K562 (cell line): ENCODE results near the gene MRAP2. TPM values are rescaled to one million over a fixed set of nuclear protein-coding genes. Genes with fewer than 3 reads are reported as not detected.

Source experiments
- ARHGAP35 ChIP-seq: fragments of 450-650 bp; IDR thresholded peaks from 2 replicates; pipeline ENCODE4 v1.6.1; 2018; ENCODE audit not compliant: partially characterized antibody
- DMBX1 ChIP-seq: fragments of 250-450 bp; sonication (Bioruptor Pico); IDR thresholded peaks from 2 replicates; pipeline ENCODE4 v1.8.0; 2022; ENCODE audit warnings: inconsistent platforms, mild to moderate bottlenecking, moderate library complexity, borderline replicate concordance
- MAFG ChIP-seq: fragments of 450-650 bp; conservative IDR thresholded peaks from 2 replicates; pipeline ENCODE4 v1.6.1; 2016; ENCODE audit warnings: missing genetic modification characterization, missing compliant biosample characterization
- MCM5 ChIP-seq: fragments of 450-650 bp; IDR thresholded peaks from 2 replicates; pipeline ENCODE4 v1.6.1; 2016; ENCODE audit warnings: low read depth
- MIER1 ChIP-seq: fragments of 450-650 bp; IDR thresholded peaks from 2 replicates; pipeline ENCODE4 v1.6.1; 2016; ENCODE audit warnings: antibody characterized with exemption, mild to moderate bottlenecking, low read depth
- PRPF4 ChIP-seq: fragments of 200-400 bp; formaldehyde crosslinking; IDR thresholded peaks from one replicate; pipeline ENCODE4 v1.6.1; 2017; ENCODE audit warnings: low read length, low read depth, mild to moderate bottlenecking; ENCODE audit not compliant: insufficient read depth, poor library complexity, severe bottlenecking
- RUNX1 ChIP-seq: sonication (generic); IDR thresholded peaks from 2 replicates; pipeline ENCODE4 v1.6.1; 2016; ENCODE audit warnings: antibody characterized with exemption, low read depth
- ZZZ3 ChIP-seq: fragments of 450-650 bp; IDR thresholded peaks from 2 replicates; pipeline ENCODE4 v1.6.1; 2016; ENCODE audit warnings: antibody characterized with exemption, mild to moderate bottlenecking, moderate library complexity
- polyA plus RNA-seq, 8 experiments: library from polyadenylated mRNA; depleted of rRNA in 4 of 8; stranded (reverse) in 5 of 8; unstranded in 3 of 8; fragments of >200 nt; fragmentation: Nextera tagmentation in 2 of 8; fragmentation: Illumina TruSeq in 1 of 8; extraction: Ambion mirVana in 2 of 8; extraction: Trizol in 1 of 8; gene quantifications; 2 replicates each; pipeline versions ENCODE4 v1.2.1 to v1.2.3, GENCODE V29; 2011 to 2014; ENCODE audit warnings: inconsistent platforms in 1 of 8, missing spikeins in 1 of 8
- total RNA-seq, 7 experiments: library from RNA; depleted of rRNA in 6 of 7; stranded (reverse); fragments of >200 nt in 6 of 7; fragmentation: Illumina TruSeq in 2 of 7; extraction: Trizol in 2 of 7; gene quantifications; 2 replicates each; pipeline versions ENCODE4 v1.2.1 to v1.2.3, GENCODE V29; 2011 to 2021; ENCODE audit warnings: low replicate concordance in 1 of 7
- TF ChIP-seq, protein P1 (sequence below), 3 experiments: IDR thresholded peaks in 2 of 3; conservative IDR thresholded peaks in 1 of 3; 2 replicates each; pipeline ENCODE4 v1.5.1; 2011 to 2012; ENCODE audit warnings: low read length in 3 of 3, mild to moderate bottlenecking in 3 of 3, control low read depth in 2 of 3, improper control_type of control experiment in 1 of 3, inconsistent platforms in 1 of 3, low read depth in 1 of 3, mixed read lengths in 1 of 3, moderate library complexity in 1 of 3; ENCODE audit not compliant: insufficient read depth in 2 of 3
- TF ChIP-seq, protein P2 (sequence below), 3 experiments: fragments of 200-800 bp in 1 of 3; fragments of 250-450 bp in 1 of 3; fragments of 450-650 bp in 1 of 3; sonication (Bioruptor Pico) in 1 of 3; sonication (Bioruptor generic) in 1 of 3; formaldehyde crosslinking in 1 of 3; IDR thresholded peaks; 2 replicates each; pipeline versions ENCODE4 v1.6.1 to v1.8.0; 2016 to 2022; ENCODE audit warnings: mild to moderate bottlenecking in 2 of 3, missing genetic modification characterization in 2 of 3, missing compliant biosample characterization in 1 of 3, moderate library complexity in 1 of 3
- TF ChIP-seq, protein P3 (sequence below): IDR thresholded peaks from 3 replicates; pipeline ENCODE4 v1.6.1; 2011; ENCODE audit warnings: borderline replicate concordance, mild to moderate bottlenecking, moderate library complexity; ENCODE audit not compliant: insufficient read length; ENCODE audit errors: extremely low read depth
- TF ChIP-seq, protein P4 (sequence below), 2 experiments: fragments of 450-650 bp in 1 of 2; IDR thresholded peaks; 2 replicates each; pipeline ENCODE4 v1.6.1; 2011 to 2017; ENCODE audit warnings: low read depth in 2 of 2, antibody characterized with exemption in 1 of 2, borderline replicate concordance in 1 of 2, low read length in 1 of 2, mild to moderate bottlenecking in 1 of 2, mixed read lengths in 1 of 2; ENCODE audit not compliant: control insufficient read depth in 1 of 2
- TF ChIP-seq, protein P5 (sequence below), 2 experiments: fragments of 450-650 bp in 1 of 2; sonication (generic) in 1 of 2; formaldehyde crosslinking in 1 of 2; IDR thresholded peaks in 1 of 2; conservative IDR thresholded peaks in 1 of 2; 2 replicates each; pipeline versions ENCODE4 v1.6.1 to v1.8.1; 2016 to 2023; ENCODE audit warnings: mild to moderate bottlenecking in 2 of 2, moderate library complexity in 2 of 2, inconsistent platforms in 1 of 2, missing genetic modification reagents in 1 of 2

Gene MRAP2
- total and polyA plus RNA-seq, 9 of the 15 experiments (the other 6 are each of a cell fraction or from before 2014, with no cell fraction given): 5.9 to 38.9 (median 9.3) TPM

DNA sequence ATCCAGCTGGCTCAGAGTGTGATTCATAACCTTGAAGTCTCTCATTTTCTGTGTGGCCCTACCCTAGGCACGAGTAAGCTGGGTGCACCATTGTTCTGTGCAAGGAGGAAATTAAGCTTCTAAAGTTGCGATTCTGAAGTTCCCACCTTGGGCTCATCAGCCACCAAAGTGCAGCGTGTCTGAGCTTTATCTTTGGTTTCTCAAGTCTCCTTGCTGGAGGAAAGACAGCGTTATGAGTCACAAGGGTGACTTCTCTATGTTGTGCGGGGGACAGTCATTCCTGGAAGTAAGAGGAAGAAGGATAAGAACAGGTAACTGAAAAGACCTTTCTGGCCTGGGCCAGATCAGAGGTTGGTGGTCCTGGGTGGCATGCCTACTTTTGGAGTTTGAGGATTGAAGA is 16.8 kb downstream of the MRAP2 start (continued):
- TF ChIP-seq, protein P1, sequence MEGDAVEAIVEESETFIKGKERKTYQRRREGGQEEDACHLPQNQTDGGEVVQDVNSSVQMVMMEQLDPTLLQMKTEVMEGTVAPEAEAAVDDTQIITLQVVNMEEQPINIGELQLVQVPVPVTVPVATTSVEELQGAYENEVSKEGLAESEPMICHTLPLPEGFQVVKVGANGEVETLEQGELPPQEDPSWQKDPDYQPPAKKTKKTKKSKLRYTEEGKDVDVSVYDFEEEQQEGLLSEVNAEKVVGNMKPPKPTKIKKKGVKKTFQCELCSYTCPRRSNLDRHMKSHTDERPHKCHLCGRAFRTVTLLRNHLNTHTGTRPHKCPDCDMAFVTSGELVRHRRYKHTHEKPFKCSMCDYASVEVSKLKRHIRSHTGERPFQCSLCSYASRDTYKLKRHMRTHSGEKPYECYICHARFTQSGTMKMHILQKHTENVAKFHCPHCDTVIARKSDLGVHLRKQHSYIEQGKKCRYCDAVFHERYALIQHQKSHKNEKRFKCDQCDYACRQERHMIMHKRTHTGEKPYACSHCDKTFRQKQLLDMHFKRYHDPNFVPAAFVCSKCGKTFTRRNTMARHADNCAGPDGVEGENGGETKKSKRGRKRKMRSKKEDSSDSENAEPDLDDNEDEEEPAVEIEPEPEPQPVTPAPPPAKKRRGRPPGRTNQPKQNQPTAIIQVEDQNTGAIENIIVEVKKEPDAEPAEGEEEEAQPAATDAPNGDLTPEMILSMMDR (IDR thresholded peaks at IDR 0.05 in 2 of 3, conservative IDR thresholded peaks at IDR 0.05 in 1 of 3; ENCODE audit: insufficient read depth in 2 of 3, low read depth in 1 of 3, low read length in 3 of 3): no peak
- TF ChIP-seq, protein P2, sequence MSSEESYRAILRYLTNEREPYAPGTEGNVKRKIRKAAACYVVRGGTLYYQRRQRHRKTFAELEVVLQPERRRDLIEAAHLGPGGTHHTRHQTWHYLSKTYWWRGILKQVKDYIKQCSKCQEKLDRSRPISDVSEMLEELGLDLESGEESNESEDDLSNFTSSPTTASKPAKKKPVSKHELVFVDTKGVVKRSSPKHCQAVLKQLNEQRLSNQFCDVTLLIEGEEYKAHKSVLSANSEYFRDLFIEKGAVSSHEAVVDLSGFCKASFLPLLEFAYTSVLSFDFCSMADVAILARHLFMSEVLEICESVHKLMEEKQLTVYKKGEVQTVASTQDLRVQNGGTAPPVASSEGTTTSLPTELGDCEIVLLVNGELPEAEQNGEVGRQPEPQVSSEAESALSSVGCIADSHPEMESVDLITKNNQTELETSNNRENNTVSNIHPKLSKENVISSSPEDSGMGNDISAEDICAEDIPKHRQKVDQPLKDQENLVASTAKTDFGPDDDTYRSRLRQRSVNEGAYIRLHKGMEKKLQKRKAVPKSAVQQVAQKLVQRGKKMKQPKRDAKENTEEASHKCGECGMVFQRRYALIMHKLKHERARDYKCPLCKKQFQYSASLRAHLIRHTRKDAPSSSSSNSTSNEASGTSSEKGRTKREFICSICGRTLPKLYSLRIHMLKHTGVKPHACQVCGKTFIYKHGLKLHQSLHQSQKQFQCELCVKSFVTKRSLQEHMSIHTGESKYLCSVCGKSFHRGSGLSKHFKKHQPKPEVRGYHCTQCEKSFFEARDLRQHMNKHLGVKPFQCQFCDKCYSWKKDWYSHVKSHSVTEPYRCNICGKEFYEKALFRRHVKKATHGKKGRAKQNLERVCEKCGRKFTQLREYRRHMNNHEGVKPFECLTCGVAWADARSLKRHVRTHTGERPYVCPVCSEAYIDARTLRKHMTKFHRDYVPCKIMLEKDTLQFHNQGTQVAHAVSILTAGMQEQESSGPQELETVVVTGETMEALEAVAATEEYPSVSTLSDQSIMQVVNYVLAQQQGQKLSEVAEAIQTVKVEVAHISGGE (CRISPR knock-in tag; IDR thresholded peaks at IDR 0.05): peak in 1 of 3 experiments; percentile 70; a peak in 2 of 6 replicates
- TF ChIP-seq PRPF4 (no peak), ZZZ3 (no peak), MIER1 (no peak), MAFG (tag) (no peak), MCM5 (no peak), RUNX1 (no peak), DMBX1 (CRISPR knock-in tag) (0 out of 2 replicates have a peak, but pooled peaks have one; percentile 41), ARHGAP35 (no peak)
- TF ChIP-seq, protein P3, sequence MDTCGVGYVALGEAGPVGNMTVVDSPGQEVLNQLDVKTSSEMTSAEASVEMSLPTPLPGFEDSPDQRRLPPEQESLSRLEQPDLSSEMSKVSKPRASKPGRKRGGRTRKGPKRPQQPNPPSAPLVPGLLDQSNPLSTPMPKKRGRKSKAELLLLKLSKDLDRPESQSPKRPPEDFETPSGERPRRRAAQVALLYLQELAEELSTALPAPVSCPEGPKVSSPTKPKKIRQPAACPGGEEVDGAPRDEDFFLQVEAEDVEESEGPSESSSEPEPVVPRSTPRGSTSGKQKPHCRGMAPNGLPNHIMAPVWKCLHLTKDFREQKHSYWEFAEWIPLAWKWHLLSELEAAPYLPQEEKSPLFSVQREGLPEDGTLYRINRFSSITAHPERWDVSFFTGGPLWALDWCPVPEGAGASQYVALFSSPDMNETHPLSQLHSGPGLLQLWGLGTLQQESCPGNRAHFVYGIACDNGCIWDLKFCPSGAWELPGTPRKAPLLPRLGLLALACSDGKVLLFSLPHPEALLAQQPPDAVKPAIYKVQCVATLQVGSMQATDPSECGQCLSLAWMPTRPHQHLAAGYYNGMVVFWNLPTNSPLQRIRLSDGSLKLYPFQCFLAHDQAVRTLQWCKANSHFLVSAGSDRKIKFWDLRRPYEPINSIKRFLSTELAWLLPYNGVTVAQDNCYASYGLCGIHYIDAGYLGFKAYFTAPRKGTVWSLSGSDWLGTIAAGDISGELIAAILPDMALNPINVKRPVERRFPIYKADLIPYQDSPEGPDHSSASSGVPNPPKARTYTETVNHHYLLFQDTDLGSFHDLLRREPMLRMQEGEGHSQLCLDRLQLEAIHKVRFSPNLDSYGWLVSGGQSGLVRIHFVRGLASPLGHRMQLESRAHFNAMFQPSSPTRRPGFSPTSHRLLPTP: no peak
- TF ChIP-seq, protein P4, sequence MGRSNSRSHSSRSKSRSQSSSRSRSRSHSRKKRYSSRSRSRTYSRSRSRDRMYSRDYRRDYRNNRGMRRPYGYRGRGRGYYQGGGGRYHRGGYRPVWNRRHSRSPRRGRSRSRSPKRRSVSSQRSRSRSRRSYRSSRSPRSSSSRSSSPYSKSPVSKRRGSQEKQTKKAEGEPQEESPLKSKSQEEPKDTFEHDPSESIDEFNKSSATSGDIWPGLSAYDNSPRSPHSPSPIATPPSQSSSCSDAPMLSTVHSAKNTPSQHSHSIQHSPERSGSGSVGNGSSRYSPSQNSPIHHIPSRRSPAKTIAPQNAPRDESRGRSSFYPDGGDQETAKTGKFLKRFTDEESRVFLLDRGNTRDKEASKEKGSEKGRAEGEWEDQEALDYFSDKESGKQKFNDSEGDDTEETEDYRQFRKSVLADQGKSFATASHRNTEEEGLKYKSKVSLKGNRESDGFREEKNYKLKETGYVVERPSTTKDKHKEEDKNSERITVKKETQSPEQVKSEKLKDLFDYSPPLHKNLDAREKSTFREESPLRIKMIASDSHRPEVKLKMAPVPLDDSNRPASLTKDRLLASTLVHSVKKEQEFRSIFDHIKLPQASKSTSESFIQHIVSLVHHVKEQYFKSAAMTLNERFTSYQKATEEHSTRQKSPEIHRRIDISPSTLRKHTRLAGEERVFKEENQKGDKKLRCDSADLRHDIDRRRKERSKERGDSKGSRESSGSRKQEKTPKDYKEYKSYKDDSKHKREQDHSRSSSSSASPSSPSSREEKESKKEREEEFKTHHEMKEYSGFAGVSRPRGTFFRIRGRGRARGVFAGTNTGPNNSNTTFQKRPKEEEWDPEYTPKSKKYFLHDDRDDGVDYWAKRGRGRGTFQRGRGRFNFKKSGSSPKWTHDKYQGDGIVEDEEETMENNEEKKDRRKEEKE (IDR thresholded peaks at IDR 0.05; ENCODE audit: borderline replicate concordance in 1 of 2, control insufficient read depth in 1 of 2, low read depth in 2 of 2, low read length in 1 of 2): no peak
- TF ChIP-seq, protein P5, sequence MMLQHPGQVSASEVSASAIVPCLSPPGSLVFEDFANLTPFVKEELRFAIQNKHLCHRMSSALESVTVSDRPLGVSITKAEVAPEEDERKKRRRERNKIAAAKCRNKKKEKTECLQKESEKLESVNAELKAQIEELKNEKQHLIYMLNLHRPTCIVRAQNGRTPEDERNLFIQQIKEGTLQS (IDR thresholded peaks at IDR 0.05): peak; percentile 80
- TF ChIP-seq, protein P5 (CRISPR knock-in tag; conservative IDR thresholded peaks at IDR 0.05): no peak
